Stimulated activated CD4-positive, alpha-beta T cell treated with anti-CD3 and anti-CD28 coated beads, Interleukin-15, amount 100 ng/mL, for 48 hours (primary cell): ENCODE measurements around the gene HAPSTR1.
A peak's percentile ranks its signal among the peaks of the same experiment; 100 is the strongest.
"Not testable (repeated sequence)": the region's sequence is repeated elsewhere in the genome, so short reads cannot be mapped to it uniquely, and the experiment has no call there.

Experiments used
- DNase-seq, 2 donors: peaks; one replicate each; pipeline ENCODE4 v3.0.0-alpha.2; 2020; ENCODE audit warnings: low read depth in 2 of 2

The HAPSTR1 gene

GRCh38 chr16:9071377-9071776, 20.1 kb upstream of the HAPSTR1 start:
- DNase-seq: no peak

GRCh38 chr16:9072806-9073341, 18.6 kb upstream of the HAPSTR1 start:
- DNase-seq: peak; percentile 33 to 35

- DNase-seq: no peak
Observed at GRCh38 chr16:9075299-9076071, 16.0 kb upstream of the HAPSTR1 start.

- DNase-seq: peak; percentile 25 to 52
Observed at GRCh38 chr16:9077091-9077809, 14.2 kb upstream of the HAPSTR1 start.

- peak; percentile 21 to 54 for DNase-seq
Observed at GRCh38 chr16:9078467-9079429, 12.7 kb upstream of the HAPSTR1 start.

- no peak for DNase-seq
Observed at GRCh38 chr16:9079430-9079812, 12.0 kb upstream of the HAPSTR1 start.

GRCh38 chr16:9081158-9081557, 10.3 kb upstream of the HAPSTR1 start:
- DNase-seq: no peak

- no peak for DNase-seq
Observed at GRCh38 chr16:9081843-9082242, 9.6 kb upstream of the HAPSTR1 start.

GRCh38 chr16:9082422-9082821, 9.0 kb upstream of the HAPSTR1 start:
- no peak for DNase-seq

- not testable (repeated sequence) for DNase-seq
Observed at GRCh38 chr16:9087733-9088132, 3.7 kb upstream of the HAPSTR1 start.

GRCh38 chr16:9088848-9089247, 2.6 kb upstream of the HAPSTR1 start:
- DNase-seq: no peak

GRCh38 chr16:9089660-9090059, 1.8 kb upstream of the HAPSTR1 start:
- DNase-seq: no peak

- DNase-seq: peak; percentile 40 to 41
Observed at GRCh38 chr16:9090101-9090959, 1.1 kb upstream of the HAPSTR1 start.

- peak; percentile 12 to 27 for DNase-seq
Observed at GRCh38 chr16:9091867-9092281, 430 bp downstream of the HAPSTR1 start.

- peak; percentile 23 to 33 for DNase-seq
Observed at GRCh38 chr16:9092282-9092977, 986 bp downstream of the HAPSTR1 start.

- DNase-seq: no peak
Observed at GRCh38 chr16:9092978-9093344, 1.5 kb downstream of the HAPSTR1 start.

GRCh38 chr16:9094011-9094846, 2.8 kb downstream of the HAPSTR1 start:
- no peak for DNase-seq

GRCh38 chr16:9095171-9095570, 3.7 kb downstream of the HAPSTR1 start:
- no peak for DNase-seq

- no peak for DNase-seq
Observed at GRCh38 chr16:9095656-9096397, 4.4 kb downstream of the HAPSTR1 start.
